Adrenal gland (tissue), 12 donors: Measurements from ENCODE around the gene TMCC2. TPM values are rescaled to one million over a fixed set of nuclear protein-coding genes. Genes with fewer than 3 reads are reported as not detected.

Experiments
- DNase-seq, 7 donors: peaks; one replicate each; pipeline ENCODE4 v3.0.0-alpha.2; 2019 to 2020
- H3K27ac ChIP-seq, 5 donors: fragments of 200-600 bp; sonication (generic) in 4 of 5; 1 replicate in 3 of 5; 2 replicates in 2 of 5; pipeline versions ENCODE4 v1.5.1 to v1.8.0; 2016 to 2020; ENCODE audit warnings: mild to moderate bottlenecking in 1 of 5
- H3K27me3 ChIP-seq: fragments of 200-600 bp; 2 replicates; pipeline ENCODE4 v1.8.0; 2021
- H3K36me3 ChIP-seq, 2 donors: fragments of 200-600 bp; replicated peaks in 1 of 2; 1 replicate in 1 of 2; 2 replicates in 1 of 2; pipeline versions ENCODE4 v1.5.1 to v1.8.0; 2018 to 2022
- H3K4me1 ChIP-seq, 2 donors: fragments of 200-600 bp; replicated peaks in 1 of 2; 1 replicate in 1 of 2; 2 replicates in 1 of 2; pipeline versions ENCODE4 v1.5.1 to v1.8.0; 2018 to 2021
- H3K4me3 ChIP-seq, 4 donors: fragments of 200-600 bp; sonication (generic) in 3 of 4; one replicate each; pipeline ENCODE4 v1.5.1; 2016 to 2018
- H3K9me3 ChIP-seq, 3 donors: fragments of 200-600 bp; sonication (generic) in 1 of 3; replicated peaks in 1 of 3; 1 replicate in 2 of 3; 2 replicates in 1 of 3; pipeline versions ENCODE4 v1.5.1 to v1.8.0; 2016 to 2021
- CTCF ChIP-seq, 6 experiments: fragments of 450-650 bp in 4 of 6; fragments of 200-600 bp in 2 of 6; sonication (generic) in 1 of 6; IDR thresholded peaks; 1 replicate in 5 of 6; 2 replicates in 1 of 6; pipeline versions ENCODE4 v1.5.1 to v1.8.0; 2016 to 2021; ENCODE audit warnings: antibody characterized with exemption in 6 of 6, mild to moderate bottlenecking in 2 of 6, moderate library complexity in 1 of 6
- POLR2A ChIP-seq, 2 donors: fragments of 450-650 bp; IDR thresholded peaks; one replicate each; pipeline ENCODE4 v1.6.1; 2017; ENCODE audit warnings: antibody characterized with exemption in 2 of 2, mild to moderate bottlenecking in 2 of 2, moderate library complexity in 1 of 2
- WGBS, 4 donors: extraction: QIAGEN DNeasy Blood & Tissue Kit in 2 of 4; methylation state at CpG; one replicate each; pipeline versions ENCODE4 v1.1.5 to v1.1.7; 2013 to 2017; 5-methylcytosine and 5-hydroxymethylcytosine counted together
- intact Hi-C, 2 donors: fragments of 100-400 bp; cut with DNase I; formaldehyde crosslinking; loops; one replicate each; pipeline versions ENCODE4 v1.14.1 to v1.15.0; 2022 to 2023
- polyA plus RNA-seq, 3 donors: library from polyadenylated mRNA; stranded (reverse); fragments of 200-250 nt in 2 of 3; fragments of 350-450 nt in 1 of 3; fragmentation: Illumina TruSeq in 1 of 3; extraction: RNeasy Lipid Tissue Mini Kit (QIAGEN cat#74804) in 1 of 3; gene quantifications; one replicate each; pipeline ENCODE4 v1.2.3, GENCODE V29; 2013 to 2014
- total RNA-seq, 9 donors: library from RNA; depleted of rRNA in 4 of 9; stranded (reverse); fragments of >200 nt in 4 of 9; fragments of 120-200 nt in 1 of 9; fragmentation: NEBNext Ultra II Directional in 1 of 9; extraction: Animal tissue kit (Norgen Biotek cat#: 25700) in 1 of 9; gene quantifications; one replicate each; pipeline versions ENCODE4 v1.1.0 to v1.2.4, GENCODE V29; 2013 to 2023
- donor health status: healthy with polysubstance abuse.
- donor health status: Bipolar disorder and iron deficiency.
- donor health status: DM: yes; HTN: yes; CAD: no.
- donor health status: DM: no; HTN: no; CAD: no.
- donor health status: DM: no; HTN: no; CAD: no.
- donor health status: DM: yes; HTN: yes; CAD: no.

The TMCC2 gene
- total and polyA plus RNA-seq, 12 donors: 2.3 to 33.2 (median 7.5) TPM

- WGBS, 4 donors: 6 to 14% (median 9%) methylated on average over 1 to 7 of the region's 7 CpGs; no CpG with 5 or more reads in 1 of the 4 donors
- peak; percentile 97 to 99 (median 98) for TF ChIP-seq CTCF (IDR thresholded peaks at IDR 0.05)
- no peak for TF ChIP-seq POLR2A (IDR thresholded peaks at IDR 0.05)
- intact Hi-C loops: loop anchor here (2.0 to 10.0 kb wide), 4 partner anchors 51 to 221 kb away; no protein-coding TSS in a partner anchor
- no peak overlapping the region for H3K4me3 ChIP-seq
- no peaks in the 10 kb centered on the region for H3K9me3 ChIP-seq
- peak overlapping the region in 4 of 5 donors; percentile 24 to 76 (median 50) for H3K27ac ChIP-seq
- no peaks in the 10 kb centered on the region for H3K27me3 ChIP-seq
- peaks cover 0 to 9% of the 10 kb centered on the region in 2 donors for H3K36me3 ChIP-seq
- H3K4me1 ChIP-seq: peaks cover 0 to 12% of the 10 kb centered on the region in 2 donors
- DNase-seq: peak; percentile 77 to 97 (median 90)
These were observed 45.8 kb downstream of the TMCC2 start for GRCh38 chr1:205273551-205273982.

GRCh38 chr1:205274041-205274691 lies 46.4 kb downstream of the TMCC2 start:
- Histone ChIP-seq H3K4me3 (no peak overlapping the region), H3K27ac (peak overlapping the region in 4 of 5 donors; percentile 24 to 76 (median 50)), H3K4me1 (peaks cover 0 to 12% of the 10 kb centered on the region in 2 donors), H3K27me3 (no peaks in the 10 kb centered on the region), H3K9me3 (no peaks in the 10 kb centered on the region), H3K36me3 (peaks cover 0 to 9% of the 10 kb centered on the region in 2 donors)
- WGBS, 4 donors: 47 to 52% (median 49%) methylated on average over 5 to 8 of the region's 8 CpGs
- DNase-seq: peak in 6 of 7 donors; percentile 64 to 81 (median 76)
- intact Hi-C loops: loop anchor here (2.0 to 10.0 kb wide), 3 partner anchors 49 to 221 kb away; no protein-coding TSS in a partner anchor
- no peak for TF ChIP-seq CTCF (IDR thresholded peaks at IDR 0.05)
- TF ChIP-seq POLR2A (IDR thresholded peaks at IDR 0.05): no peak

GRCh38 chr1:205275133-205275532 lies 47.4 kb downstream of the TMCC2 start:
- Histone ChIP-seq H3K4me1 (peaks cover 0 to 12% of the 10 kb centered on the region in 2 donors), H3K4me3 (no peak overlapping the region), H3K36me3 (peaks cover 0 to 9% of the 10 kb centered on the region in 2 donors), H3K27ac (no peak overlapping the region), H3K9me3 (no peaks in the 10 kb centered on the region), H3K27me3 (no peaks in the 10 kb centered on the region)
- TF ChIP-seq POLR2A (IDR thresholded peaks at IDR 0.05): no peak
- no peak for TF ChIP-seq CTCF (IDR thresholded peaks at IDR 0.05)
- DNase-seq: no peak
- 72 to 88% (median 84%) methylated on average over 2 to 3 of the region's 3 CpGs for WGBS, 4 donors
- intact Hi-C loops: loop anchor here (2.0 to 10.0 kb wide), 3 partner anchors 48 to 220 kb away; no protein-coding TSS in a partner anchor

GRCh38 chr1:205275916-205276688 lies 48.4 kb downstream of the TMCC2 start:
- H3K9me3 ChIP-seq: no peaks in the 10 kb centered on the region
- H3K36me3 ChIP-seq: peaks cover 0 to 8% of the 10 kb centered on the region in 2 donors
- H3K27ac ChIP-seq: no peak overlapping the region
- intact Hi-C loops: loop anchor here (2.0 to 10.0 kb wide), 3 partner anchors 47 to 219 kb away; no protein-coding TSS in a partner anchor
- TF ChIP-seq CTCF (IDR thresholded peaks at IDR 0.05) (no peak), POLR2A (IDR thresholded peaks at IDR 0.05) (no peak)
- peaks cover 0 to 12% of the 10 kb centered on the region in 2 donors for H3K4me1 ChIP-seq
- 70 to 87% (median 86%) methylated on average over 4 to 9 of the region's 9 CpGs for whole genome bisulfite sequencing, 4 donors
- H3K27me3 ChIP-seq: no peaks in the 10 kb centered on the region
- DNase-seq: no peak
- H3K4me3 ChIP-seq: no peak overlapping the region
